HCT116 (cell line): ENCODE data around the gene ADGRB3. TPM values are rescaled to one million over a fixed set of nuclear protein-coding genes. Genes with fewer than 3 reads are reported as not detected.

ENCODE experiments used
- ATAC-seq: fragments of 200-7000 bp; cut with Tn5 transposase; 2 replicates; pipeline ENCODE4 v1.9.1; 2020; ENCODE audit warnings: mild to moderate bottlenecking, moderate library complexity
- BruUV-seq: library from RNA; stranded (reverse); fragments of 400-500 nt; replicated peaks from 2 replicates; lab custom pipeline; 2021; lab: Mats Ljungman, UMichigan
- CTCF ChIA-PET: fragments of 300-600 bp; sonication (Branson Sonifier 250); formaldehyde crosslinking; loops from one replicate; lab custom pipeline; 2021; ENCODE audit warnings: antibody characterized with exemption; lab: Charles Lee
- POLR2A ChIA-PET: fragments of 300-600, 350-600 bp; sonication (Branson Sonifier 250); formaldehyde crosslinking; loops from one replicate; lab custom pipeline; 2021; ENCODE audit warnings: antibody characterized with exemption; lab: Charles Lee
- RAD21 ChIA-PET, 2 experiments: fragments of 300-600 bp; sonication (Branson Sonifier 250); formaldehyde crosslinking; loops; one replicate each; lab custom pipeline; 2023; ENCODE audit warnings: low total read pairs in 2 of 2; ENCODE audit not compliant: uncharacterized antibody in 2 of 2, unreplicated experiment in 2 of 2, low non-redundant PET in 1 of 2; lab: Charles Lee
- DNase-seq: peaks from one replicate; pipeline ENCODE4 v3.0.0-alpha.2; 2010; ENCODE audit warnings: low read depth, low spot score
- H2AFZ ChIP-seq: fragments of 200-600 bp; shearing (Covaris generic), sonication (generic); 2 replicates; pipeline ENCODE4 v1.6.1; 2017; ENCODE audit warnings: low read depth, mixed run types, mixed read lengths, antibody characterized with exemption, low read length; ENCODE audit not compliant: poor library complexity, severe bottlenecking
- H3K27ac ChIP-seq: 2 replicates; pipeline ENCODE4 v1.5.1; 2012; ENCODE audit warnings: low read depth, low read length
- H3K27me3 ChIP-seq: fragments of 200-600 bp; sonication (generic); 2 replicates; pipeline ENCODE4 v1.6.1; 2016; ENCODE audit warnings: mixed run types, low read length, mixed read lengths; ENCODE audit not compliant: insufficient read depth
- H3K36me3 ChIP-seq, 2 experiments: fragments of 200-500 bp in 1 of 2; fragments of 200-600 bp in 1 of 2; sonication (Bioruptor generic) in 1 of 2; sonication (generic) in 1 of 2; 2 replicates each; pipeline versions ENCODE4 v1.5.1 to v1.6.1; 2014 to 2016; ENCODE audit warnings: low read length in 2 of 2, inconsistent platforms in 1 of 2, mixed read lengths in 1 of 2, mixed run types in 1 of 2; ENCODE audit not compliant: insufficient read depth in 2 of 2, control insufficient read depth in 1 of 2
- H3K4me1 ChIP-seq, 2 experiments: fragments of 200-600 bp in 1 of 2; sonication (generic) in 1 of 2; 2 replicates each; pipeline versions ENCODE4 v1.5.1 to v1.6.1; 2012 to 2017; ENCODE audit warnings: low read length in 2 of 2, inconsistent platforms in 1 of 2, mild to moderate bottlenecking in 1 of 2, mixed read lengths in 1 of 2, mixed run types in 1 of 2, moderate library complexity in 1 of 2; ENCODE audit not compliant: insufficient read depth in 2 of 2, control insufficient read depth in 1 of 2
- H3K4me2 ChIP-seq: fragments of 200-600 bp; sonication (generic); 2 replicates; pipeline ENCODE4 v1.6.1; 2017; ENCODE audit warnings: mixed run types, low read length, mixed read lengths
- H3K4me3 ChIP-seq, 2 experiments: fragments of 200-600 bp in 1 of 2; sonication (generic) in 1 of 2; replicated peaks in 1 of 2; 2 replicates each; pipeline ENCODE4 v1.5.1; 2011 to 2016; ENCODE audit warnings: low read length in 2 of 2, control low read depth in 1 of 2, low read depth in 1 of 2, mild to moderate bottlenecking in 1 of 2, mixed read lengths in 1 of 2, mixed run types in 1 of 2
- H3K79me2 ChIP-seq: fragments of 200-600 bp; sonication (generic); 2 replicates; pipeline ENCODE4 v1.6.1; 2017; ENCODE audit warnings: mild to moderate bottlenecking, mixed run types, low read length, moderate library complexity, mixed read lengths; ENCODE audit not compliant: insufficient read depth
- H3K9ac ChIP-seq: fragments of 200-600 bp; sonication (generic); 2 replicates; pipeline ENCODE4 v1.6.1; 2016; ENCODE audit warnings: low read length, mixed read lengths
- H3K9me2 ChIP-seq: fragments of 200-600 bp; sonication (generic), shearing (Covaris generic); 2 replicates; pipeline ENCODE4 v1.6.1; 2017; ENCODE audit warnings: mixed run types, mild to moderate bottlenecking, moderate library complexity; ENCODE audit not compliant: insufficient read depth
- H3K9me3 ChIP-seq, 2 experiments: fragments of 200-500 bp in 1 of 2; fragments of 200-600 bp in 1 of 2; sonication (Bioruptor generic) in 1 of 2; sonication (generic) in 1 of 2; 2 replicates each; pipeline ENCODE4 v1.6.1; 2014 to 2017; ENCODE audit warnings: low read length in 2 of 2, mixed read lengths in 2 of 2, inconsistent platforms in 1 of 2, low read depth in 1 of 2, mild to moderate bottlenecking in 1 of 2, mixed run types in 1 of 2, moderate library complexity in 1 of 2; ENCODE audit not compliant: control insufficient read depth in 1 of 2, insufficient read depth in 1 of 2
- H4K20me1 ChIP-seq: fragments of 200-600 bp; sonication (generic), shearing (Covaris generic); 2 replicates; pipeline ENCODE4 v1.6.1; 2017; ENCODE audit warnings: mixed run types, mild to moderate bottlenecking, moderate library complexity; ENCODE audit not compliant: insufficient read depth
- ATF3 ChIP-seq: IDR thresholded peaks from 2 replicates; pipeline ENCODE4 v1.6.1; 2012
- CBX3 ChIP-seq: IDR thresholded peaks from 2 replicates; pipeline ENCODE4 v1.6.1; 2012; ENCODE audit warnings: low read depth
- CEBPB ChIP-seq: IDR thresholded peaks from 2 replicates; pipeline ENCODE4 v1.6.1; 2012; ENCODE audit warnings: low read depth
- CTCF ChIP-seq, 3 experiments: fragments of 200-600 bp in 1 of 3; sonication (generic) in 1 of 3; IDR thresholded peaks in 2 of 3; conservative IDR thresholded peaks in 1 of 3; 2 replicates each; pipeline ENCODE4 v1.5.1; 2012 to 2017; ENCODE audit warnings: low read depth in 2 of 3, low read length in 2 of 3, antibody characterized with exemption in 1 of 3, borderline replicate concordance in 1 of 3, control low read depth in 1 of 3, mild to moderate bottlenecking in 1 of 3, mixed read lengths in 1 of 3, mixed run types in 1 of 3, moderate library complexity in 1 of 3; ENCODE audit not compliant: insufficient read depth in 1 of 3
- ELF1 ChIP-seq: IDR thresholded peaks from 2 replicates; pipeline ENCODE4 v1.6.1; 2012; ENCODE audit warnings: low read depth, borderline replicate concordance
- EZH2 ChIP-seq: fragments of 200-600 bp; sonication (generic); IDR thresholded peaks from 2 replicates; pipeline ENCODE4 v1.6.1; 2017; ENCODE audit warnings: antibody characterized with exemption, mixed run types
- FOSL1 ChIP-seq: IDR thresholded peaks from 2 replicates; pipeline ENCODE4 v1.6.1; 2012; ENCODE audit warnings: low read depth
- POLR2A ChIP-seq: IDR thresholded peaks from 2 replicates; pipeline ENCODE4 v1.7.0; 2011; ENCODE audit warnings: borderline replicate concordance; ENCODE audit not compliant: insufficient read depth, insufficient read length; ENCODE audit errors: extremely low read depth
- POLR2AphosphoS5 ChIP-seq: IDR thresholded peaks from 2 replicates; pipeline ENCODE4 v1.6.1; 2011; ENCODE audit warnings: mild to moderate bottlenecking, low read depth, low read length, moderate library complexity
- RAD21 ChIP-seq: IDR thresholded peaks from 2 replicates; pipeline ENCODE4 v1.6.1; 2012; ENCODE audit warnings: low read depth, mild to moderate bottlenecking
- SP1 ChIP-seq: IDR thresholded peaks from 2 replicates; pipeline ENCODE4 v1.6.1; 2012; ENCODE audit warnings: low read depth
- TCF7L2 ChIP-seq: IDR thresholded peaks from 2 replicates; pipeline ENCODE4 v1.7.0; 2011; ENCODE audit warnings: borderline replicate concordance, inconsistent platforms; ENCODE audit not compliant: insufficient read depth, insufficient read length; ENCODE audit errors: extremely low read depth
- YY1 ChIP-seq: IDR thresholded peaks from 2 replicates; pipeline ENCODE4 v1.6.1; 2011; ENCODE audit warnings: low read length, low read depth, moderate library complexity, mild to moderate bottlenecking; ENCODE audit not compliant: insufficient replicate concordance; ENCODE audit errors: extremely low read depth
- ZBTB33 ChIP-seq: IDR thresholded peaks from 2 replicates; pipeline ENCODE4 v1.6.1; 2011; ENCODE audit warnings: mild to moderate bottlenecking, low read length, moderate library complexity; ENCODE audit not compliant: insufficient replicate concordance; ENCODE audit errors: extremely low read depth
- intact Hi-C: fragments of 100-400 bp; cut with micrococcal nuclease; formaldehyde crosslinking; loops from 2 replicates; pipeline ENCODE4 v1.10.0; 2022
- total RNA-seq: library from RNA; stranded (reverse); gene quantifications from one replicate; pipeline ENCODE4 v1.2.1, GENCODE V29; 2021; ENCODE audit not compliant: unreplicated experiment

ADGRB3 gene
- total RNA-seq, 1 experiment from 2014 or later: not detected

GRCh38 chr6:68868646-68869045 is 233.6 kb downstream of the ADGRB3 start:
- Histone ChIP-seq H4K20me1 (no peaks in the 10 kb centered on the region), H3K9me3 (peaks cover 0 to 4% of the 10 kb centered on the region in 2 experiments; a peak in 2 of 4 replicates), H3K9me2 (no peaks in the 10 kb centered on the region), H3K4me2 (no peak overlapping the region), H3K36me3 (no peaks in the 10 kb centered on the region), H3K4me1 (no peaks in the 10 kb centered on the region), H3K9ac (no peak overlapping the region), H3K27me3 (no peaks in the 10 kb centered on the region), H2AFZ (no peak overlapping the region), H3K27ac (no peak overlapping the region), H3K4me3 (no peak overlapping the region), H3K79me2 (no peaks in the 10 kb centered on the region)
- TF ChIP-seq ZBTB33 (no peak), EZH2 (no peak), POLR2A (no peak), POLR2AphosphoS5 (no peak), CTCF (IDR thresholded peaks at IDR 0.05 in 2 of 3, conservative IDR thresholded peaks at IDR 0.05 in 1 of 3; ENCODE audit: borderline replicate concordance in 1 of 3, insufficient read depth in 1 of 3, low read depth in 2 of 3, low read length in 2 of 3) (no peak), CEBPB (no peak), YY1 (no peak), RAD21 (no peak), ELF1 (no peak), ATF3 (no peak), SP1 (no peak), CBX3 (no peak), TCF7L2 (no peak), FOSL1 (no peak)
- no TSS peak for BruUV-seq
- ChIA-PET POLR2A (no interaction called here), RAD21 (no interaction called here), CTCF (no interaction called here)
- intact Hi-C loops: no loop called here
- ATAC-seq: no peak
- no peak for DNase-seq
